NCI-H748 (cell line): ENCODE data around the gene IDUA.
A peak's percentile ranks its signal among the peaks of the same experiment; 100 is the strongest.
"Not testable (repeated sequence)": the region's sequence is repeated elsewhere in the genome, so short reads cannot be mapped to it uniquely, and the experiment has no call there.

Experiments
- DNase-seq: peaks from one replicate; lab custom pipeline; 2025; ENCODE audit not compliant: unreplicated experiment; lab: John Stamatoyannopoulos, UW

The IDUA gene

GRCh38 chr4:1043162-1043561 is 56.3 kb downstream of the IDUA start:
- DNase-seq, result no peak

- DNase-seq, result no peak
Measured at GRCh38 chr4:1043651-1044468, 57.0 kb downstream of the IDUA start.

DNA sequence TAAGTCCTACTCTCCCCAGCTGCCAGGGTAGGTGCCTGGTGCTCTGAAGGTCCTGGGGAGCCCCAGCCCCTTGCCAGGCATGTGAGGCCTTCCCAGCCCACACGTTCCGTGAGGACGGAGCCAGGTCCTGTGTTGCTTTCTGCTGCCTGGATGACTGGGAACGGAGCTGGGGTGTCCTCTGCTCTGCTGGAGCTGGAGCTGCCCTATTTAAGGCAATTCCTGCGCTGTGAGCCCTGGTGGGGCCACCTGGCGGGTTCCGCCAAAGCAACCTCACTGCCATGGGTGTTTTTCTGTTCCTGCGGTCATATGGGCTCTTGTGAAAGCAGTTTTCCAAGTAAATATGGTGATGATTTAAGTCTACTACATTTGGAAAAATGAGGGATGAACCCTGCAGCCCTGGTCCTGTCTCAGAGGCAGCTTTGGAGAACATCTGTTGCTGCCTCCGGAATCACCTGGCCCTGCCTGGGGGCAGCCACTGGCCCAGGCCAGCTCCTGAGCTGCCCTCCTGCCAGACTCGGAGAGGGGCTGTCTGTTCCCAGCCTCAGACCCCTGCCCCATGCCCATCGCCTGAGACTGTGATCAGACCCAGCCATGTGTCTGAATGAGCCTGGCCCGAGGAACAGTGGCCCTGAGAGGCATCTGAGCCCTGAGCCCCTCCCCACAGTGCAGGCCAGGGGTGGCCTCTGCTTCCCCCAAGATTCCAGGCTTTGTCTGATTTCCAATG is 57.8 kb downstream of the IDUA start:
- no peak for DNase-seq

DNA sequence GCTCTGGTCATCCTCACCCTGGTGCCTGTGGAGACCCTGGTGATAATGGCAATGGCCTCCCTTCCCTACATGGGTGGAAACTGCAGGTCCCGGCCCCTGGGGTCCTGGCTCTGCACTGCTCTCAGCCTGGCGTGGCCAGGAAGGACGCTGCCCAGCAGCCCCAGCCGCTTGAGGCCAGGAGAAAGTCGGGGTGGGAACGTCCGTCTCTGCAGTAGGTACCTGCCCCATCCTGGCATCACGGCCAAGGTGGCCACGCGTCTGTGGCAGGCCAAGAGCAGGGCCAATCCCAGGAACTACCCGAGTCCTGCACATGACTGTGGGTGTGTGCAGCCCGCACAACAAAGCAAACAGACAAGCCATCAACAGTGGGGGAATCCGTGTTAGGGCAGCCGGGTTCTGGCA is 58.4 kb downstream of the IDUA start:
- DNase-seq, result no peak

DNA sequence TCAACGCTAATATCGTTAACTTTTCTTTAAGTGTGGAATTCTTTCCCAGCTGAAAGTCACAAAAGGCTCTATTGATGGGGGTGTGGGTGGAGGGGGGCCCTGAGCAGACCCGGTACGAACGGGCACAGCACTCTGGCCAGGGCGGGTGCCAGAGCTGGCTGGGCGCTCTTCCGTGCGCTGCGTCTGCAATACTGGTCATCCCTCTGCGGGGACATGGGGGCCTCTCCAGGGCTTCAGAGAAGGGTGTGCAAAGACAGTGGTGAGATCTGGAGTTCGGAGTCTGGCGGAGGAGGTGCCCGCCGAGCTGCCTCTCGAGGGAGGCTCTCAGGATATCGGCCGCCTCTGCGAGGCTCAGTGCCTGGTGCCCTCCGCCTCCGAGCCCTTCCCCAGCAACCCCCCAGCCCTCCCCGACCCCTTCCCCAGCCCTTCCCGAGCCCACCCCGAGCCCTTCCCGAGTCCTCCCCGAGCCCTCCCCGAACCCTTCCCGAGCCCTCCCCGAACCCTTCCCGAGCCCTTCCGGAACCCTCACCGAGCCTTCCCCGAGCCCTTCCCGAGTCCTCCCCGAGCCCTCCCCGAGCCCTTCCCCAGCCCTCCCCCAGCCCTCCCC is 58.9 kb downstream of the IDUA start:
- no peak for DNase-seq

DNA sequence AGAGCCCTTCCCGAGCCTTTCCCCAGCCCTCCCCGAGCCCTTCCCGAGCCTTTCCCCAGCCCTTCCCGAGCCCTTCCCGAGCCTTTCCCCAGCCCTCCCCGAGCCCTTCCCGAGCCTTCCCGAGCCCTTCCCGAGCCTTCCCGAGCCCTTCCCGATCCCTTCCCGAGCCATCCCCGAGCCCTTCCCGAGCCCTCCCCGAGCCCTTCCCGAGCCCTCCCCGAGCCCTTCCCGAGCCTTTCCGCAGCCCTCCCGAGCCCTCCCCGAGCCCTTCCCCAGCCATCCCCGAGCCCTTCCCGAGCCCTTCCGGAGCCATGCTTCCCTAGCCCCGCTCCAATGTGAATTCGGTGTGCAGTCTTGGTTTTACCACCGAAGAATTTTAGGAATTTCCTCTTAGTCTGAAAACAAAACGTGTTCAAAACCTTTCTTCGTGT is 59.8 kb downstream of the IDUA start:
- DNase-seq, result peak; percentile 27

DNA sequence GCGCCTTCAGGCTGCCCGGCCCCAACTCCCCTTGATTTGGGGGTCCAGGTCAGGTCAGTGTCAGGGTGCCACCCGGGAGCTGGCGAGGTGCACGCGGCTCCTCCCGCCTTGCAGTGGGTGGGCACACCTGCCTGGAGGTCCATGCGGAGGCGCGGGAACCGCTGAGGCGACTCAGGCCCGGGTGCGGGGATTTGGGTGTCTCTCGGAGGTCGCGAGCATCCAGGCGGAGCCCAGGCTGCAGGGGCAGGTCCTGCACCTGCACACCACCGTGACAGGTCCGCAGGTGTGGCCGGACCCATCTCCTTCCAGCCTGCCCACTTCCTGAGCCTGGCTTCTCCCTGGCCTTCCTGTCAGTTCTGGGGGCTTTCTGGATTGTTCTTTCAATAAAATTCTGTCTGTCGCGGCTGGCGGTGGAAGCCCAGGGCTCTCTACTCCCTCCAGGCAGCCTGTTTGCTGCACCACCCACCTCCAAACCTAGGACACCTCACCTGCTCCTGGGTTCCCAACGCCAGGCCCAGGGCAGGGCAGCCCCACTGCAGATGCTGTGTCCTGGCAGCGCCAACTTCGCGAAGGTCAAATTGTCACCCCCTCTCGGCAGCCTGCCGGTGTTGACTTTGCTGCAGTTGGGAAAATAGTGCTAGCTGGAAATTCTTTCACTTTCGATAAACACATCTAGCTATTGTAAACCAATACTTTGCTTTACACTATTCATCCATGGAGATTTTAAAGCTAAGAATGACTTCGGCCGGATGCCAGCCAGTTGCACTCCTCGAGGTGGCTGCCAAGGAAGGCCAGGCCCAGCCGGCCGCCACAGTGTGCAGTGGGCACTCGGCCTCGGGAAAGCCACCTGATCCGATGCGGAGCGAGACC is 60.5 kb downstream of the IDUA start:
- no peak for DNase-seq

- no peak for DNase-seq
Measured at GRCh38 chr4:1047976-1048772, 61.3 kb downstream of the IDUA start.

DNA sequence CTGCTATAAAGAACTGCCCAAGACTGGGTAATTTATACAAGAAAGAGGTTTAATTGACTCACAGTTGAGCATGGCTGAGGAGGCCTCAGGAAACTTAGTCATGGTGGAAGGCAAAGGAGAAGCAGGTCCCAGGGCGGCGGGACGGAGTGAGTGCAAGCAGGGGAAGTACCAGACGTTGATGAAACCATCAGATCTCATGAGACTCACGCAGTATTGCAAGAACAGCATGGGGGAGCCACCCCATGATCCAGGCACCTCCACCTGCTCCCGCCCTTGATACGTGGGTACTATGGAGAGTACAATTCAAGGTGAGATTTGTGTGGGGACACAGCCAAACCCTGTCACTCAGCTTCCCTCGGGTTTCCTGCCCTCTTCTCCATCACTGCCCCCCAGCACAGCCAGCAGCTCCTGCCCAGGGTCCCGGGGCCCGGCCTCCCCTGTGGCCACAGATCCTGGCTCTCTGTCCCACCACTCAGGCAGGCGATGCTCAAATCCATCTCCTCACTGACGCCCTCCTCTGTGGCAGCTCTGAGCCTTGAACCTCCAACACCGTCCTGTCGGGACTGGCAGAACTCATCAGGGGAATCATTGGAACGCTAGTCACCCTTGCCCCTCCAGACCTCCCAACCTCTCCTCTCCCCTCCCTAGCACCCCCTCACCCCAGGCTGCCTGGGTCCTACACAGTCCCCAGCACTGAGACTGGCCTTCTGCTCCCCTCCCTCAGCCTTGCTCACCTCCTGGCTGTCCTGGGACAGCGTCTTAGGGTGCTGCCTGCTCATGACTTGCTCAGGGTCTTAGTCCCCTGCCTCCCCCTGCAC is 62.1 kb downstream of the IDUA start:
- DNase-seq, result no peak

GRCh38 chr4:1049591-1049905 is 62.7 kb downstream of the IDUA start:
- DNase-seq, result no peak

- DNase-seq, result no peak
Measured at GRCh38 chr4:1050486-1051213, 63.8 kb downstream of the IDUA start.

DNA sequence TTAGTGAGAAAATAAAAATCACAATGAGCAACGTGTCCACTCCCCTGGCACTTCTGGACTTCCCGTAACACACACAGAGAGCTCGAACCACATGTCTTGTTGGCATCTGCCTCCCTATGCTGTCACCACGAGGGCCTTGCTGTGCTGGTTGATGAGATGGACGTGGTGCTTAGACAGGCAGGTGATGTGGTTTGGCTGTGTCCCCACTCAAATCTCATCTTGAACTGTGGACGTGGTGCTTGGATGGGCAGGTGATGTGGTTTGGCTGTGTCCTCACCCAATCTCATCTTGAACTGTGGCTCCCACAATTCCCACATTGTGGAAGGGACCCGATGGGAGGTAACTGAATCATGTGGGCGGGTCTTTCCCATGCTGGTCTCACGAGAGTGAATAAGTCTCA is 64.6 kb downstream of the IDUA start:
- DNase-seq, result no peak

GRCh38 chr4:1052231-1052671 is 65.4 kb downstream of the IDUA start:
- no peak for DNase-seq

DNA sequence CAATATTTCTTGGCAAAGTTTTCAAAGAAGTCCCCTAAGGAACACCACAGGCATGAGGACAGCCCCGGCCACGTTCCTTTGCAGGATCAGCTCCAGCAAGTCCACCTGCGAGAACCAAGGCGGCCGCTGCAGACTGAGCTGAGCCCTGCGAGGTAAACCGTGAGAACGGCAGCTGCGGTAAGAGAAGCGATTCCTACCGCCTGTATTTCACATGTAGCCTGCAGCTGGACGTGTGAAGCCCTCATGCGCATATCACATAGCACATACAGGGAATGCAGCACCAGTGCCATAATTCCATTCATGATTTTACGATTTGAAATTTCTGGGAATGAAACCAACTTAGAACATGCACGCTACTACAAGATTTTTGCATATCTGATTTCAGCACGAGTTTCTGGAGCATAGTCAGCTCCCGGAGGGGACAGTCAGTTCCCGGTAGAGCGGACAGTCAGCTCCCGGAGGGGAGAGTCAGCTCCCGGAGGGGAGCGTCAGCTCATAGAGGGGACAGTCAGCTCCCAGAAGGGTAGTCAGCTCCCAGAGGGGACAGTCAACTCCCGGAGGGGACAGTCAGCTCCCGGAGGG is 66.3 kb downstream of the IDUA start:
- DNase-seq, result no peak

DNA sequence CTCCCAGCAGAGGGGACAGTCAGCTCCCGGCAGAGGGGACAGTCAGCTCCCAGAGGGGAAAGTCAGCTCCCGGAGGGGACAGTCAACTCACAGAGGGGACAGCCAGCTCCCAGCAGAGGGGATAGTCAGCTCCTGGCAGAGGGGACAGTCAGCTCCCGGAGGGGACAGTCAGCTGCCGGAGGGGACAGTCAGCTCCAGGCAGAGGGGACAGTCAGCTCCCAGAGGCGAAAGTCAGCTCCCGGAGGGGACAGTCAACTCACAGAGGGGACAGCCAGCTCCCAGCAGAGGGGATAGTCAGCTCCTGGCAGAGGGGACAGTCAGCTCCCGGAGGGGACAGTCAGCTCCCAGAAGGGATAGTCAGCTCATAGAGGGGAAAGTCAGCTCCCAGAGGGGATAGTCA is 67.0 kb downstream of the IDUA start:
- DNase-seq, result not testable (repeated sequence)
